Immature natural killer cell (primary cell): ENCODE data around the gene ZBTB20. TPM values are rescaled to one million over a fixed set of nuclear protein-coding genes. Genes with fewer than 3 reads are reported as not detected.

Experiments
- DNase-seq, 3 donors: peaks; one replicate each; pipeline ENCODE4 v3.0.0; 2022; ENCODE audit warnings: mixed read lengths in 1 of 3
- H3K27ac Mint-ChIP-seq, 6 donors: one replicate each; pipeline ENCODE4 v1.8.0; 2020; ENCODE audit warnings: mixed read lengths in 6 of 6, mild to moderate bottlenecking in 5 of 6, inconsistent platforms in 4 of 6, moderate library complexity in 3 of 6
- H3K27me3 Mint-ChIP-seq, 3 donors: one replicate each; pipeline ENCODE4 v1.8.0; 2020 to 2021; ENCODE audit warnings: low read depth in 3 of 3, mild to moderate bottlenecking in 3 of 3, mixed read lengths in 3 of 3, moderate library complexity in 3 of 3, inconsistent platforms in 1 of 3
- H3K36me3 Mint-ChIP-seq, 3 donors: one replicate each; pipeline ENCODE4 v1.8.0; 2020; ENCODE audit warnings: mixed read lengths in 3 of 3, inconsistent platforms in 2 of 3, mild to moderate bottlenecking in 2 of 3
- H3K4me1 Mint-ChIP-seq, 2 donors: one replicate each; pipeline ENCODE4 v1.8.0; 2020; ENCODE audit warnings: inconsistent platforms in 2 of 2, mild to moderate bottlenecking in 2 of 2, mixed read lengths in 2 of 2, moderate library complexity in 1 of 2
- H3K4me3 Mint-ChIP-seq, 5 donors: one replicate each; pipeline ENCODE4 v1.8.0; 2020; ENCODE audit warnings: mild to moderate bottlenecking in 5 of 5, mixed read lengths in 5 of 5, inconsistent platforms in 3 of 5, moderate library complexity in 3 of 5
- H3K9me3 Mint-ChIP-seq, 6 donors: one replicate each; pipeline ENCODE4 v1.8.0; 2020; ENCODE audit warnings: mild to moderate bottlenecking in 6 of 6, mixed read lengths in 6 of 6, inconsistent platforms in 4 of 6, moderate library complexity in 3 of 6
- polyA plus RNA-seq, 3 donors: library from polyadenylated mRNA; unstranded; fragments of 300-500 nt; fragmentation: Illumina TruSeq; gene quantifications; one replicate each; pipeline ENCODE4 v1.2.3, GENCODE V29; 2021

Gene ZBTB20
- polyA plus RNA-seq, 3 donors from 2014 or later: 7.2 to 21.3 (median 16.5) TPM

GRCh38 chr3:115161866-115162265, 14.8 kb upstream of the ZBTB20 start:
- peaks cover 29 to 34% of the 10 kb centered on the region in 2 donors for H3K4me1 Mint-ChIP-seq
- H3K9me3 Mint-ChIP-seq: peaks cover 0 to 2% (median 0%) of the 10 kb centered on the region in 6 donors
- H3K27ac Mint-ChIP-seq: no peak overlapping the region
- DNase-seq: no peak
- no peak overlapping the region for H3K4me3 Mint-ChIP-seq
- H3K27me3 Mint-ChIP-seq: peaks cover 0 to 3% (median 3%) of the 10 kb centered on the region in 3 donors
- no peaks in the 10 kb centered on the region for H3K36me3 Mint-ChIP-seq

DNA sequence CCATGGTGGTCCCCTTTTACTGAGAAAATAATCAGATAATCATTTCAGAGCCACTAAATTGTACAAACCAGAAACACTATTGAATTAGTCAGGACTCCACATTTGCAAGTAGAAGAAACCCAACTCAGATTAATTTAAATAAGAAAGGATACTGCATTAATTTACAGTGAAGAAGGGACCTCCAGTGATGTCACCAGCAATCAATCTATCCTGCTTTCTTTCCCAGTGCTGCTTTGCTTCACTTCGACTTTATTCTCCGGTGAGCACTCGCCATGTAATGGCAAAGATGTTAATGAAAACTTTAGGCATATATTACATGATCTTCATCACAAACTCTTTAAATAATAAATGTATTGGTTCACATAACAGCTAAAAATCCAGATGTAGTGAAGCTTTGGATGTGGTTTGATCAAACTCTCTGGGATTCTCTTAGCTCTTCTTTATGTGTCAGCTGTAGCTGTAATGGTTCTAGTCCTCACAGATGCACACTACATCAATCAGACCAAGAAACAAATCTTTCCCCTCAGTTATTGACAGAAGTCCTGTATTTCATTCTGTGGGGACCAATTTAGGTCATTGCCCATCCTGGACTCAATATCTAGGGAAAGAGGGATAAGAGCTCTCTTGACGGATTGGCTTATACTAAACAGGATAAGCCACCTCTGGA, 14.2 kb upstream of the ZBTB20 start:
- no peak for DNase-seq
- Mint-ChIP-seq H3K9me3 (peaks cover 0 to 2% (median 0%) of the 10 kb centered on the region in 6 donors), H3K27ac (no peak overlapping the region), H3K4me1 (peaks cover 29 to 34% of the 10 kb centered on the region in 2 donors), H3K4me3 (no peak overlapping the region), H3K36me3 (no peaks in the 10 kb centered on the region), H3K27me3 (peaks cover 0 to 3% (median 3%) of the 10 kb centered on the region in 3 donors)

DNA sequence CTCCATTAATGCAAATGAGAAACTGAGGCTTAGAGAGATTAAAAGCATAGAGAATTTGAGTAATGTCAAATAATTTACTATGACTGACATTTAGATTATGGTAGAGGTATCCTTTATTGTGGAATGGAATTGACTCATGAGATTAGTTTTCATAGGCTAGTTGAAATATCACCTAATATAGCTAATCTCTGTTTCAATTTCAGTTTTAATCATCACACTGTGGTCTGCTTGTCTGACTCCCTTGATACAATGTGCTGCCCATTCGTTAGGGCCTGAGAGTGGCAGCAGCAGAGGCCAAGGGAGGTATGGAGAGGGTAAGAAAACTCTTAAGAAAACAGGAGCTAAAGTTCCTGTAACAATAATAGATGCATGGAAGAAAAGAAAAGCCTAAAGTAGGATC, 13.2 kb upstream of the ZBTB20 start:
- Mint-ChIP-seq H3K36me3 (no peaks in the 10 kb centered on the region), H3K9me3 (peaks cover 0 to 2% (median 0%) of the 10 kb centered on the region in 6 donors), H3K27ac (no peak overlapping the region), H3K4me3 (no peak overlapping the region), H3K4me1 (peaks cover 23 to 27% of the 10 kb centered on the region in 2 donors), H3K27me3 (peaks cover 0 to 3% (median 3%) of the 10 kb centered on the region in 3 donors)
- no peak for DNase-seq

DNA sequence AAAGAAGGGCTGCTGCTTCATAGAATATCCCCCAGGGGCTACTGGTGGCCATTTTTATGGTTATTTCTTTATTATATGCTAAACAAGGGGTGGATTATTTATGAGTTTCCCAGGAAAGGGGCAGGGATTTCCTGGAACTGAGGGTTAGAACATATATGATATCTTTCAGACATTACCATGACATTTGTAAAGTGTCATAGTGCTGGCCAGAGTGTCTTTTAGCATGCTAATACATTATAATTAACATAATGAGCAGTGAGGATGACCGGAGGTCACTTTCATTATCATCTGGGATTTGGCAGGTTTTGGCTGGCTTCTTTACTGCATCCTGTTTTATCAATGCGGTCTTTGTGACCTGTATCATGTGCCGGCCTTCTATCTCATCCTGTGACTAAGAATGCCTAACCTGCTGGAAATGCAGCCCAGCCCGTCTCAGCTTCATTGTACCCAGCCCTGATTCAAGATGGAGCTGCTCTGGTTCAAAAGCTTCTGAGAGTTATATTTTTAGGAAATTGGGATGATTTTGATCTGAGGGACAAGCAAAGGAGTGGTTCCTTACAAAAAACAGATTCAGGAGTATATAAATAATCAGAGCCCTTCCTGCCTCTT, 9.1 kb upstream of the ZBTB20 start:
- DNase-seq: no peak
- Mint-ChIP-seq H3K27ac (no peak overlapping the region), H3K4me1 (no peaks in the 10 kb centered on the region), H3K36me3 (no peaks in the 10 kb centered on the region), H3K9me3 (peaks cover 0 to 2% (median 0%) of the 10 kb centered on the region in 6 donors), H3K27me3 (peaks cover 0 to 3% (median 2%) of the 10 kb centered on the region in 3 donors), H3K4me3 (no peak overlapping the region)

DNA sequence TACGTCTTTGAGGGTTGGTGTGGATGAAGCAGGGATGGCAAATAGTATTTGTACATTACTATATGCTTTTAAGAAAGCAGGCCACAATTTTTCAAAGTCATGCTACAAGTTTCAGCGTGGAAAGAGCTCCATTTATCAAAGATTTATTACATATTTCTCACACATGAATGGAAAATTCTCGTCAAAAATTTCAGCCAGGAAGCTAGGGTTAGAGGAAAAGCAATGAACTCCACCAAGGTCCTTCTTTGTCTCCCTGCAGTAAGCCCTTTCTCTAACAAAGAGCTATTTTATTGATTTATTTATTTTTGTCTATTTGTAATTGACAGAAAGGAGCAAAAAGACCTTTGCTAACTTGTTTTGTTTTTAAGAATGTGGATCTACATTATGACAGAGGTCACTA, 7.5 kb upstream of the ZBTB20 start:
- peaks cover 0 to 2% (median 0%) of the 10 kb centered on the region in 3 donors for H3K27me3 Mint-ChIP-seq
- no peak overlapping the region for H3K27ac Mint-ChIP-seq
- H3K4me1 Mint-ChIP-seq: no peaks in the 10 kb centered on the region
- H3K9me3 Mint-ChIP-seq: peaks cover 0 to 2% (median 0%) of the 10 kb centered on the region in 6 donors
- no peak overlapping the region for H3K4me3 Mint-ChIP-seq
- no peak for DNase-seq
- no peaks in the 10 kb centered on the region for H3K36me3 Mint-ChIP-seq

DNA sequence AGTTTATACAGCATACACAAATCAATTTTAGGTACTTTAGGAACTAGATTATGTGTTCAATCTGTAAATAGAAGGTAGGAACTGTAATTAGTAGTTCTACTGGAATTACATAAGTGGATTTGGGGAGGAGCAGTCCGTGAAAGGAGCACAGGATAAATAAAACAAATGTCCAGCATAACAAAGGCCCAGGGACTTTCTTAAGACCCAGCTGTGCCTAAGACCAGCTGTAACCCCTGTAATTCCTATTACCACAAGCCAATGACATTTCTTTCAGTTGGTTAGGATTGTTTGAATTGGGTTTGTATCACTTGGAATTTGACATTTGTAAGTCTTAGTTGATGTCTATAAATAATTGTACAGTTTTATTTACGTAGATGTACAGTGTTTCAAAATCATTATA, 4.8 kb upstream of the ZBTB20 start:
- peaks cover 10 to 15% (median 12%) of the 10 kb centered on the region in 3 donors for H3K27me3 Mint-ChIP-seq
- no peaks in the 10 kb centered on the region for H3K36me3 Mint-ChIP-seq
- H3K4me3 Mint-ChIP-seq: no peak overlapping the region
- H3K9me3 Mint-ChIP-seq: no peaks in the 10 kb centered on the region
- no peak overlapping the region for H3K27ac Mint-ChIP-seq
- peaks cover 8 to 13% of the 10 kb centered on the region in 2 donors for H3K4me1 Mint-ChIP-seq
- no peak for DNase-seq

GRCh38 chr3:115148142-115148790, 1.2 kb upstream of the ZBTB20 start:
- no peak for DNase-seq
- peak overlapping the region; percentile 96 to 99 (median 99) for H3K27ac Mint-ChIP-seq
- H3K4me3 Mint-ChIP-seq: peak overlapping the region; percentile 88 to 98 (median 92)
- H3K9me3 Mint-ChIP-seq: no peaks in the 10 kb centered on the region
- H3K36me3 Mint-ChIP-seq: no peaks in the 10 kb centered on the region
- H3K4me1 Mint-ChIP-seq: peaks cover 20 to 29% of the 10 kb centered on the region in 2 donors
- peaks cover 14 to 23% (median 17%) of the 10 kb centered on the region in 3 donors for H3K27me3 Mint-ChIP-seq

- DNase-seq: peak; percentile 98
- H3K9me3 Mint-ChIP-seq: no peaks in the 10 kb centered on the region
- H3K4me1 Mint-ChIP-seq: peaks cover 22 to 29% of the 10 kb centered on the region in 2 donors
- no peaks in the 10 kb centered on the region for H3K36me3 Mint-ChIP-seq
- H3K4me3 Mint-ChIP-seq: peak overlapping the region; percentile 88 to 98 (median 92)
- peaks cover 14 to 23% (median 17%) of the 10 kb centered on the region in 3 donors for H3K27me3 Mint-ChIP-seq
- H3K27ac Mint-ChIP-seq: peak overlapping the region; percentile 96 to 99 (median 99)
These were observed 447 bp upstream of the ZBTB20 start for GRCh38 chr3:115147329-115148141.

- peak overlapping the region; percentile 91 to 96 (median 95) for H3K4me3 Mint-ChIP-seq
- H3K27ac Mint-ChIP-seq: peak overlapping the region; percentile 91 to 99 (median 97)
- peaks cover 0 to 4% (median 0%) of the 10 kb centered on the region in 3 donors for H3K36me3 Mint-ChIP-seq
- peak; percentile 49 to 58 (median 52) for DNase-seq
- H3K27me3 Mint-ChIP-seq: peaks cover 14 to 23% (median 17%) of the 10 kb centered on the region in 3 donors
- no peaks in the 10 kb centered on the region for H3K9me3 Mint-ChIP-seq
- H3K4me1 Mint-ChIP-seq: peaks cover 22 to 36% of the 10 kb centered on the region in 2 donors
These were observed 1.1 kb downstream of the ZBTB20 start for GRCh38 chr3:115146032-115146417.

DNA sequence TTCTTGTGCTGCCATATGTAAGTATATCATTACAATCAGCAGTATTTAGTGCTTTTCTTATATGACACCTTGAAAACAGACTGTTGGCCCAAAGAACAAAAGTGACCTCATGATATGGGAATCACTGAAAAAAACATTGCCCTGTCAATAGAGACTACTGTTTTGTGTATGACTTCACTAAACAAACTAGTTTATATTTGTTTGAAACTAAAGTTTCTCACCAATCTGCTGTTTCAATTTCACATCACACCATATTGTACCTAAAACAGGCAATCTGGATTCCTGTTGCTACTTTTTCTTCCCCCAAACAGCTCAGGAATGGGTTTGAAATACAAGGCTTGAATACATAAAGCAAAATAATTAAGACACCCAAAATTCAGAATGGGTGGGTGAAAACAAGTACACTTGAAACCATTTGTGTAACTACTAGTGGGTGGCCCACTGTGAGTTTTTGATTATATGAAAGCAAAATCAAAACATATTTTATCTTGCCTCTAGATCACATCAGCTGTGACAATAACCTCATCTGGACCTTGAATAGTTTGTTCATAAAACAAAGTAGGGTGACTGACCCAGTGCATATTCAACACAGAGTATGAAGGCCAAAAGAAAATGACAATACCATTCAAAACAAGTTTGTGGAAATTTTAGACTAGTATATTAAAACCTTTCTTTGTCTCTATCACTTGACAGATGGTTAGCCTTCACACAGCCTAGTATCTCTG, 5.9 kb downstream of the ZBTB20 start:
- peaks cover 2 to 6% (median 4%) of the 10 kb centered on the region in 3 donors for H3K27me3 Mint-ChIP-seq
- H3K36me3 Mint-ChIP-seq: peaks cover 0 to 4% (median 0%) of the 10 kb centered on the region in 3 donors
- H3K4me1 Mint-ChIP-seq: peaks cover 11 to 21% of the 10 kb centered on the region in 2 donors
- DNase-seq: no peak
- H3K4me3 Mint-ChIP-seq: no peak overlapping the region
- no peak overlapping the region for H3K27ac Mint-ChIP-seq
- no peaks in the 10 kb centered on the region for H3K9me3 Mint-ChIP-seq

DNA sequence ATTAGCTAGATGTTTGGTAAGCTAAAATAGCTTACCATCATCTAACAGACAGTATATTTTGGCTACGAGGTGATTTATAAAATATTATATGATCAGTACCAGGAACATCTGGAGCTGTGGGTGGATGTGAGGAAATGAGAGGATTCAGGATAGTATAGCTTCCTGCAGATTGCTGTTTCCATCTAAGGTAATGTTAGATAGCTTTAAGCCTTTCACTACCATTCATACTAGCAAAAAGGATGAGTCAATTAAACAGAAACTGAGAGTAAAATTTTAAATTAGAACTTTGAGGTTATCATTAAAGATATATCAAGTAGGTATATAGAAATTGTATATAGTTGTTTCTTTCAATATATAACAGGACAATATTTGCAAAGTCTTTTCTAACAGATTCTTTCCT, 8.0 kb downstream of the ZBTB20 start:
- peaks cover 2 to 7% of the 10 kb centered on the region in 2 donors for H3K4me1 Mint-ChIP-seq
- no peak for DNase-seq
- no peak overlapping the region for H3K4me3 Mint-ChIP-seq
- no peaks in the 10 kb centered on the region for H3K9me3 Mint-ChIP-seq
- no peak overlapping the region for H3K27ac Mint-ChIP-seq
- peaks cover 0 to 2% (median 1%) of the 10 kb centered on the region in 3 donors for H3K27me3 Mint-ChIP-seq
- H3K36me3 Mint-ChIP-seq: peaks cover 0 to 4% (median 0%) of the 10 kb centered on the region in 3 donors

DNA sequence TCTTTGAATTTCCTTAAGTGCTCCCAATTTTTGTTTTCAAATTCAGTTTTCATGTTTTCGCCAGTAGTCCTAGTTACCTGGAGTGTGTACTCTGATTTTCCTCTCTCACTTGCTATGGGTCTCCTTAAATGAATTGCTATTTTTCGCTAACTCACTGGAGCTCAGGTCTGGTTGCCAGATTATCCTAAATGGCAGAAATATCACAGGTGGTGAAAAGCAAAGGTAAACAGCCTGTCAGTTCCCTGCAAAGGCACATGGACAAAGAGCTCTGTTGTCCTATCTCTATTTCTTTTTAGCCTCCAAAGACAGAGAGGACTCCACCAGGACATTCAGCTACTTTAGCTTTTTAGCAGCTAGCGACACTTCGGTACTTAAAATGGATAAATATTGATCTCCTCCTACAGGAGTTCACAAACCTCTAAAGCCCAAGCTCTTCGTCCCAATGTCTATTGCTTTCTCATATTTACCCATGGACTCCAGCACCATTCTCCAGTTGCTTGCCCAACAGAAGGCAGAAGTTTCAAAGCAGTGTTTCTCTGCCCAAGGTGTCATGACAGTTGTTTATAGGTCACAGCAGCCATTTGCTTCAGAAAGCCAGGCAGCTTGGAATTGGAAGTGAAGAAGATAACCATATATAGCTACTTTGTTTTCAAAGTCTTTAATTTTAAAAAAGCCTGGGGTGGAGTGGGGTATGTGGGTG, 12.3 kb downstream of the ZBTB20 start:
- Mint-ChIP-seq H3K9me3 (no peaks in the 10 kb centered on the region), H3K4me1 (no peaks in the 10 kb centered on the region), H3K36me3 (no peaks in the 10 kb centered on the region), H3K4me3 (no peak overlapping the region), H3K27ac (no peak overlapping the region), H3K27me3 (peaks cover 0 to 3% (median 1%) of the 10 kb centered on the region in 3 donors)
- no peak for DNase-seq
